HG02970 (cell line): ENCODE measurements around the gene NPC1L1.

Experiments used
- ATAC-seq: cut with Tn5 transposase; IDR thresholded peaks from one replicate; pipeline ENCODE4 v1.9.1; 2021; ENCODE audit warnings: mild to moderate bottlenecking, moderate library complexity, moderate number of reproducible peaks; ENCODE audit not compliant: unreplicated experiment, low FRiP score

NPC1L1 gene

DNA sequence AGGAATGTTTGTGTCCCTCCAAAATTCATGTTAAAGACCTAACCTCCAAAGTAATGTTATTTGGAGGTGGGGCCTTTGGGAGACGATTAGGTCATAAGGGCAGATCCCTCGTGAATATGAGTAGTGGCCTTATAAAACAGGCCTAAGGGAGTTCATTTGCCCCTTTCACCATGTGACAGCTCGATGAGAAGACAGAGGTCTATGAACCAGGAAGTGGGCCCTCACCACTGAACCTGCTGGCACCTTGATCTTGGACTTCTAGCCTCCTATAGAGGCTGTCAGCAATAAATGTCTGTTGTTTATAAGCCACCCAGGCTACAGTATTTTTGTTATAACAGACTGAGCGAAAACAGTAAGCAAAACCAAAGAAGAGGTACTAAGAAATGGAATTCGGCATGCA, 64.8 kb downstream of the NPC1L1 start:
- ATAC-seq, result no peak

- ATAC-seq, result no peak
These were observed 67.8 kb downstream of the NPC1L1 start for GRCh38 chr7:44473295-44473694.

- ATAC-seq, result no peak
These were observed 68.3 kb downstream of the NPC1L1 start for GRCh38 chr7:44472843-44473242.

- ATAC-seq, result no peak
These were observed 69.3 kb downstream of the NPC1L1 start for GRCh38 chr7:44471850-44472249.

DNA sequence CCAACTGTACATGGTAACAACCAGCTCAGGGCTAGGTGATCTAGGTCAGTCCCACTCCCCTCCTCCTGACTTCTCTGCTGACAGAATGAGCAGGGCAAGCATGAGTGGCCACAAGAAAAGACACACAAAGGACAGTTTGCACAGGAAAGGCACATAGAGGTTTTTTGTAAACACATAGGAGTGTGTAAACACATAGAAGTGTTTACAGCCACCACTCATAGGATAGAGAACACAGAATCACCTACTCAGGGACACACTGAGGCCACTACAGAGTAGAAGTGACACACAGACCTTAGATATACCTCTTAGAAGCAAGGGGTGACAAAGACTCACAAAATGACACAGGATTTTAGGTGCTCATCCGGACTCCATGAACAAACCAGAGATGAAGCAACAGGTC, 69.7 kb downstream of the NPC1L1 start:
- no peak for ATAC-seq

DNA sequence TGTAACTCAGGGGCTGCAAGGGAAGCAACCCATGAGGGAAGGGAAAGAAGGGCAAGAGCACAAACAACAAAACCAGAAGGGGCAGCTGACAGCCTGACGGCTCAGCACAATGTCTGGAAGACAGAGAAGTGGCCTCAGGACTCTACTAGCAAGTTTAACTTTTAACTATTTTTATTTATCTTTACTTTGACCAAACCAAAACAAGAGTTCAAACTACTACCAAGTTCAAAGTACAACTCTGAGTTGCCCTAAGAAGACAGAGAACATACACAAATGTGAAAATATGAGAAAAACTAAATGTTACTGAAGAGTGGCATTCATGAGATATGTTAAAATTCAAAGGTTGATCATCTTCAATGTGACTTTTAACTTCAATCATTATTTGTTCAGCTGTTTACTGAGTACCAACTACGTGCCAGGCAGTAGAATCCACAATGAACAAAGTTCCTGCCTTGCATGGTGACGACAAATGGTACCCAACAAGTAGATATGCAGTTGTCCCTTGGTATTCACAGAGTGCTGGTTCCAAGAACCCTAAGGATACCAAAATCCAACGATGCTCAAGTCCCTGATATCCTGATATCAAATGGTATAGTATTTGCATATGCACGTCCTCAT, 70.4 kb downstream of the NPC1L1 start:
- no peak for ATAC-seq

GRCh38 chr7:44470135-44470479, 71.0 kb downstream of the NPC1L1 start:
- ATAC-seq, result no peak

GRCh38 chr7:44469461-44470134, 71.5 kb downstream of the NPC1L1 start:
- no peak for ATAC-seq

DNA sequence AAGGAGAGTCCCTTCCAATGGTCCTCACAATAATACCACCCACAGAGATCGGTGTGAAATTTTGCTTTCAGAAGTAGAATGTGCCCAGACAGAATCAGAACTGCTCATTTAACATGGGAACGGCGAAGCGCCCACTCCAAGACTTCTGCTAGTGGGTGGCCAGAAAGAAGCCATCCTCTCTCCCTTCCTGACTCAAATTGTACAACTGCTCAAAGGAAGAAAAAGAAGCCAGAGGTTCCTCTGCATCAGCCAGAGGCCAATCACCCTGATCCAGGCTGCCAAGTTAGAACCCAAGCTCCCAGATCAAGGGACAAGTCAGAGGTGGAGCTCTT, 73.9 kb downstream of the NPC1L1 start:
- ATAC-seq, result no peak

DNA sequence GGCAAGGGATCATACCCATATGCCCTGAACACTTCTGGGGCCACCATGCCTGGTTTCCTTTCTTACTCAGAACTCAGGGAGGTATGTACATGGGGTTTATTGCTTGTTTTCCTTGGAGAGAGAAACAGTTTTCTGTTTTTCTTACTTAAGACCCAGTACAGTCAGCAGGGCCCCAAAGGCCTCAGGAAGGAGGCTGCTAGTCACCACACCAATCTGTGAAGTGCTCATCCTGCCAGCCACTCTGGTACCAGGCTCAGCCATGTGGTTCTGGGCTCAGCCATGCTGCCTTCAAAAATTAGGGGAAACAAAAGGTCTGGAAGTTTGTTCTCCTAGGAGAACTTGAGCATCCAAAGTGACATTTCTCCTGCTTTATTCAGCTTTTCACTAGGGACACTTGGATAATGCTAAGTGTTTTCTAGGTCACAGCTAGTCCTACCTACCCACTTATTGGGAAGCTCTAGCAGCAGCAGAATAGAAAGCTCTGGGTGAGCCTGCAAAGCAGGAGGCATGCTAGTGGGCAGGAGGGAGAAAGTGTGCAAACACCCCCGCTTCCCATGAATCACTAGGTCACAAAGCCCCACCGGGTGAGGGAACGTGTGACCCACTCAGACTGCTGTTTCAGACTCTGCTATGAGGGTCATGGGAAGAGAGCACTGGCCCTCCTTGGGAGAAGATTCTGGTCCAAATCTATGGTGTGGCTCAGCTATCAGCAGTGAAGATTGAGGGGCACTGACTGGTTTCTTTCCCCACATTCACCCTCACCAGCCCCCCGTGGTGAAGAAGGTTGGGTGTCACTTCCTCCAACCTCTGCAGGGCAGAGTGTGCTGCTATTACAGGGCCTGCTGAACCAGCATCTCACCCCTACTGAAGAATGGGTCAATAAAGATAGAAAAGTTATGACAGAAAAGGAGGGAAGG, 74.6 kb downstream of the NPC1L1 start:
- no peak for ATAC-seq

DNA sequence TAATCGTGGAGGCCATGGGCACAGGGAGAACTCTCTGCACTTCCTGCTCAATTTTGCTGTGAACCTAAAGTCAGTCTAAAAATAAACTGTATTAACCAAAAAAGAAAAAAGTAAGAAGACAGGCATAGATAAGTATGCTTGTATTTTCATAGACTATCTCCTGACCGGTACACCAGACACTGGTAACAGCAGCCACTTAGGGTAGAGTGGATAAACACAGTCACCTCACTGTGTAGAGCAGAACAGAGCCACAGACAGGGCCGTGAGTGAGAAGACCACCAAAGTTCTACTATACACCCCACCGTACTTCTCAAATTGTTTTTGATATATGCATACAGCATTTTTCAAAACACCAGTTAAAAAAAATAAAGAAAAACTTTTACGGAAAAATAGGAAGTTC, 75.6 kb downstream of the NPC1L1 start:
- ATAC-seq, result no peak

- no peak for ATAC-seq
These were observed 77.8 kb downstream of the NPC1L1 start for GRCh38 chr7:44463169-44463808.
